A673 (cell line): Measurements from ENCODE around the gene NKX1-1. TPM values are rescaled to one million over a fixed set of nuclear protein-coding genes. Genes with fewer than 3 reads are reported as not detected.

ENCODE experiments used
- BruUV-seq: library from RNA; stranded (reverse); fragments of 400-500 nt; replicated peaks from 2 replicates; lab custom pipeline; 2021; lab: Mats Ljungman, UMichigan
- CTCF ChIA-PET: fragments of 300-600 bp; sonication (Branson Sonifier 250); formaldehyde crosslinking; loops from one replicate; lab custom pipeline; 2022; ENCODE audit warnings: antibody characterized with exemption; lab: Charles Lee
- POLR2A ChIA-PET: fragments of 300-600 bp; sonication (Branson Sonifier 250); formaldehyde crosslinking; loops from one replicate; lab custom pipeline; 2022; ENCODE audit warnings: antibody characterized with exemption; ENCODE audit not compliant: low non-redundant PET; lab: Charles Lee
- DNase-seq: peaks from one replicate; pipeline ENCODE4 v3.0.0-alpha.2; 2015; ENCODE audit warnings: low spot score
- H3K27ac ChIP-seq: fragments of 200-600 bp; sonication (generic); 2 replicates; pipeline ENCODE4 v1.5.1; 2016; ENCODE audit warnings: mixed run types, low read depth, mild to moderate bottlenecking, mixed read lengths, antibody characterized with exemption, low read length; ENCODE audit not compliant: poor library complexity, severe bottlenecking
- H3K27me3 ChIP-seq: fragments of 200-600 bp; sonication (generic); replicated peaks from 2 replicates; pipeline ENCODE4 v1.6.1; 2017; ENCODE audit warnings: mixed run types, low read depth, mild to moderate bottlenecking, mixed read lengths, antibody characterized with exemption, low read length; ENCODE audit not compliant: insufficient read depth, poor library complexity
- H3K36me3 ChIP-seq: fragments of 200-600 bp; sonication (generic); 2 replicates; pipeline ENCODE4 v1.6.1; 2016; ENCODE audit warnings: mixed run types, mild to moderate bottlenecking, mixed read lengths, antibody characterized with exemption, low read length; ENCODE audit not compliant: insufficient read depth, poor library complexity, severe bottlenecking
- H3K4me1 ChIP-seq: fragments of 200-600 bp; sonication (generic); 2 replicates; pipeline ENCODE4 v1.6.1; 2017; ENCODE audit warnings: mixed run types, mild to moderate bottlenecking, mixed read lengths, antibody characterized with exemption, low read length; ENCODE audit not compliant: insufficient read depth, poor library complexity, severe bottlenecking
- H3K4me3 ChIP-seq: fragments of 200-600 bp; sonication (generic); 2 replicates; pipeline ENCODE4 v1.5.1; 2016; ENCODE audit warnings: low read depth, mixed run types, mild to moderate bottlenecking, mixed read lengths, low read length; ENCODE audit not compliant: poor library complexity, severe bottlenecking
- H3K9me3 ChIP-seq: fragments of 200-600 bp; sonication (generic); 2 replicates; pipeline ENCODE4 v1.6.1; 2016; ENCODE audit warnings: mixed run types, low read depth, mild to moderate bottlenecking, mixed read lengths, antibody characterized with exemption, low read length; ENCODE audit not compliant: poor library complexity, severe bottlenecking
- EZH2 ChIP-seq: fragments of 200-600 bp; sonication (generic); IDR thresholded peaks from 2 replicates; pipeline ENCODE4 v1.6.1; 2017; ENCODE audit warnings: borderline replicate concordance, low read depth, mild to moderate bottlenecking, mixed read lengths, antibody characterized with exemption, low read length; ENCODE audit not compliant: poor library complexity, severe bottlenecking
- intact Hi-C: fragments of 100-400 bp; cut with micrococcal nuclease; formaldehyde crosslinking; loops from one replicate; pipeline ENCODE4 v1.10.0; 2022; ENCODE audit not compliant: unreplicated experiment
- total RNA-seq: library from RNA; stranded (reverse); gene quantifications from 2 replicates; pipeline ENCODE4 v1.2.3, GENCODE V29; 2021
- TF ChIP-seq, protein P1 (sequence below): fragments of 300-800, 200-600 bp; sonication (generic); conservative IDR thresholded peaks from 2 replicates; pipeline ENCODE4 v1.5.1; 2017; ENCODE audit warnings: low read depth, mild to moderate bottlenecking, antibody characterized with exemption, low read length, moderate library complexity, mixed read lengths

The NKX1-1 gene
- total RNA-seq, 1 experiment from 2014 or later, result not detected

DNA sequence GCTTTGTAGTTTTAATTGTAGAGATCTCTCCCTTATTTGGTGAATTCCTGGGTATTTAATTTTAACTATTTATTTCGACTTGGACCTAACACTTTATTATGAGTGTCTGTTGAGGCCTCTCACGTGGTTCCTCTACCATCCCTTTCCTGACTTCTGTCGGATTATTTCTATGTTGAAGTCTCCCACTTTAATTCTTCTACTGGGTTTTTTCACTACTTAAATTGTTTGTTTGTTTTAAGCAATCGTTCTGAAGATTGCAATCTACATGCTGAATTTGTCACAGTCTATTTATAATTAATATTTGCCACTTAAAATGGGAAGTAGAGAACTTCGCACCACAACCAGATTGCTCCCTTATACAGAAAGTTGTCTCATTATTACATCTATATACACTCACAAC, 20.8 kb upstream of the NKX1-1 start:
- Histone ChIP-seq H3K36me3 (no peaks in the 10 kb centered on the region), H3K27me3 (peaks cover 62% of the 10 kb centered on the region), H3K9me3 (no peaks in the 10 kb centered on the region), H3K4me1 (no peaks in the 10 kb centered on the region), H3K27ac (no peak overlapping the region), H3K4me3 (no peak overlapping the region)
- no TSS peak for BruUV-seq
- intact Hi-C loops, result no loop called here
- DNase-seq, result no peak
- ChIA-PET POLR2A (no interaction called here), CTCF (no interaction called here)
- TF ChIP-seq EZH2, result no peak
- TF ChIP-seq, protein P1, sequence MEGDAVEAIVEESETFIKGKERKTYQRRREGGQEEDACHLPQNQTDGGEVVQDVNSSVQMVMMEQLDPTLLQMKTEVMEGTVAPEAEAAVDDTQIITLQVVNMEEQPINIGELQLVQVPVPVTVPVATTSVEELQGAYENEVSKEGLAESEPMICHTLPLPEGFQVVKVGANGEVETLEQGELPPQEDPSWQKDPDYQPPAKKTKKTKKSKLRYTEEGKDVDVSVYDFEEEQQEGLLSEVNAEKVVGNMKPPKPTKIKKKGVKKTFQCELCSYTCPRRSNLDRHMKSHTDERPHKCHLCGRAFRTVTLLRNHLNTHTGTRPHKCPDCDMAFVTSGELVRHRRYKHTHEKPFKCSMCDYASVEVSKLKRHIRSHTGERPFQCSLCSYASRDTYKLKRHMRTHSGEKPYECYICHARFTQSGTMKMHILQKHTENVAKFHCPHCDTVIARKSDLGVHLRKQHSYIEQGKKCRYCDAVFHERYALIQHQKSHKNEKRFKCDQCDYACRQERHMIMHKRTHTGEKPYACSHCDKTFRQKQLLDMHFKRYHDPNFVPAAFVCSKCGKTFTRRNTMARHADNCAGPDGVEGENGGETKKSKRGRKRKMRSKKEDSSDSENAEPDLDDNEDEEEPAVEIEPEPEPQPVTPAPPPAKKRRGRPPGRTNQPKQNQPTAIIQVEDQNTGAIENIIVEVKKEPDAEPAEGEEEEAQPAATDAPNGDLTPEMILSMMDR, result no peak

DNA sequence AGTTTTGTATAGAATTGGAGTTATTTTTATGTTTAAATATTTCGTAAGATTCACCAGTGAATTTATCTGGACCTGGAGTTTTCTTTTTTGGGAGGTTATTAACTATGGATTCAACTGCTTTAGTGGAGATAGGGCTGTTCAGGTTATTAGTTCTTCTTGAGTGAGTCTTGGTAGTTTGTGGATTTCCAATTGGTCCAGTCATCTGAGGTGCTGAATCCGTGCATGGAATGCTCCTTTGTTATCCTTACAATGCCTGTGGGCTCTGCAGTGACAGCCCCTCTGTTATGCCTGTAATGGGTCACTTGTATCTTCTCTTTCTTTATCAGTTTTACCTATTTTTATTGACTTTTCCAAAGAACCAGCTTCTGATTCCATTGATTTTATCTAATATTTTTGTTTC, 15.4 kb upstream of the NKX1-1 start:
- no peak for DNase-seq
- ChIA-PET POLR2A (no interaction called here), CTCF (no interaction called here)
- BruUV-seq, result no TSS peak
- Histone ChIP-seq H3K4me3 (no peak overlapping the region), H3K4me1 (no peaks in the 10 kb centered on the region), H3K36me3 (no peaks in the 10 kb centered on the region), H3K27me3 (peaks cover 94% of the 10 kb centered on the region), H3K9me3 (no peaks in the 10 kb centered on the region), H3K27ac (no peak overlapping the region)
- no peak for TF ChIP-seq EZH2
- TF ChIP-seq, protein P1, result no peak
- intact Hi-C loops, result no loop called here

DNA sequence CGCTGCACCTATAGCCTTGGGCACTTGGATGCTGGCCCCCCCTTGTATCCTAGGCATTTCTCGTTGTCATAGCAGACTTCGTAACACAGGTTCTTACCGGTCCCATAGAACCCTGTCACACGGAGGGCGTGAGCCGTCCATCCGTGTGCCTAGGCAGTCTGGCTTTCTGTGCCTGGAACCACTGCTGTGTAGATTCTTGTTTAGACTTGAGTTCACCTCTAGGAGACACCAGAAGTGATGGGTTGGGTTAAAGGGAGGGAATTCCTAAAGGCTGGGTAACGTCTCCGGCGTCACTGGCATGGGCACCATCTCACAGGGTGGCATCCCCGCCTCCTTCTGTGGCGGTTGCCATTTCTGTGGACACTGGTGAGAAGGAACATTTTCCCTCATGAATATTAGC, 13.5 kb upstream of the NKX1-1 start:
- H3K4me1 ChIP-seq, result no peaks in the 10 kb centered on the region
- DNase-seq, result no peak
- CTCF ChIA-PET, result no interaction called here
- no peaks in the 10 kb centered on the region for H3K9me3 ChIP-seq
- no peak overlapping the region for H3K27ac ChIP-seq
- intact Hi-C loops, result no loop called here
- no peaks in the 10 kb centered on the region for H3K36me3 ChIP-seq
- H3K4me3 ChIP-seq, result no peak overlapping the region
- TF ChIP-seq EZH2, result no peak
- TF ChIP-seq, protein P1, result no peak
- no TSS peak for BruUV-seq
- POLR2A ChIA-PET, result no interaction called here
- H3K27me3 ChIP-seq, result peaks cover 95% of the 10 kb centered on the region
